Gastrocnemius medialis (tissue), 4 donors: ENCODE data around the gene GALNT2.

ENCODE experiments used
- CTCF ChIP-seq, 5 experiments: fragments of 450-650 bp in 3 of 5; fragments of 200-600 bp in 2 of 5; sonication (generic) in 2 of 5; IDR thresholded peaks in 4 of 5; conservative IDR thresholded peaks in 1 of 5; 1 replicate in 4 of 5; 2 replicates in 1 of 5; pipeline ENCODE4 v1.5.1; 2016 to 2019; ENCODE audit warnings: antibody characterized with exemption in 5 of 5, mild to moderate bottlenecking in 3 of 5, moderate library complexity in 3 of 5
- POLR2A ChIP-seq, 2 donors: fragments of 450-650 bp; IDR thresholded peaks; one replicate each; pipeline ENCODE4 v1.6.1; 2017; ENCODE audit warnings: antibody characterized with exemption in 2 of 2, mild to moderate bottlenecking in 2 of 2, moderate library complexity in 2 of 2

DNA sequence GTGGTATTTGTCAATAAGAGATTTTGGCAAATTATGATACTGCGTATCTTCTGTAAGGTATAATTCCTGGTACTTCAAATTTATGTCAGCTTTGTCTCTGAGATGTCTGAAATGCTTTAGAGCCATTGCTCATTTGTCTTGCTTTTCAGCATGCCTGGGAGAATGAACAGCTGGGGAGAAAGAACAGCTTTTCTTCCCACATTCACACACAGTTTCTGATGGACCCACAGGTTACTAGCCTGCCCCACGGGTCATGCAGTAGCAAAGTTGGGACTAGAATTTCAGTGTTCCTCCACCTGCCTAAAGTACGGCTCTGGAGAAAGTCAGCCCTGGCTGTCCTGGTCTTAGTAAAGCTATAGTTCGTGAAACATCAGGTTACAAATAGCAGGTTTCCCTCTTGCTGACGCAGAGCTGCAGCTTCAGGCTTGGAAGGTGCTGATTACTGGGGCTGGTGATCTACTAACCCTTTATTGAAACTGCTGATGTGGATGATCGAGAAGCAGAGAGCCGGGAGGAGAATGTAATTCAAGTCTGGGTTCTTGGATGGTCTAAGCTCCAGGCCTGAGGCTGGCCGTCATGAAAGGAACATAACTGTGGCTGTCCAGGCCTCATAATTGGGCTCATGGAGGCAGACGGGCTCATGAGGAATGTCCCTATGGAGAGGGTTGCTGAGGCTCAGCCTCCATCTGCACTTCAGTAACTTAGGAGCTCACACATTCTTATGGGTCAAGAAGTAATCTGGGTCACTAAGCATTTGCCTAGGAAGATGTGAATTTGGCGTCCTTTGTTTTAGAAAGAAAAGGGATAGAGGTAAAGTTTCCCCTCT is 12.4 kb downstream of the GALNT2 start:
- TF ChIP-seq CTCF (IDR thresholded peaks at IDR 0.05 in 4 of 5, conservative IDR thresholded peaks at IDR 0.05 in 1 of 5) (no peak), POLR2A (IDR thresholded peaks at IDR 0.05) (no peak)
